Neural cell (in vitro differentiated cells): ENCODE data around the gene LIPC.

Experiments
- CTCF ChIP-seq: fragments of 450-650 bp; IDR thresholded peaks from 2 replicates; pipeline ENCODE4 v1.5.1; 2014; ENCODE audit warnings: antibody characterized with exemption, mild to moderate bottlenecking, moderate library complexity; ENCODE audit not compliant: poor library complexity, severe bottlenecking
- EP300 ChIP-seq: fragments of 450-650 bp; conservative IDR thresholded peaks from 2 replicates; pipeline ENCODE4 v1.6.1; 2014; ENCODE audit warnings: antibody characterized with exemption, mild to moderate bottlenecking, moderate library complexity; ENCODE audit not compliant: poor library complexity, severe bottlenecking
- EZH2 ChIP-seq: fragments of 200-600, 300-800 bp; shearing (Covaris generic), sonication (generic); IDR thresholded peaks from 2 replicates; pipeline ENCODE4 v1.6.1; 2014; ENCODE audit warnings: antibody characterized with exemption, low read length, borderline replicate concordance, mild to moderate bottlenecking; ENCODE audit not compliant: insufficient read depth, poor library complexity, severe bottlenecking
- MXI1 ChIP-seq: fragments of 450-650 bp; conservative IDR thresholded peaks from 2 replicates; pipeline ENCODE4 v1.6.1; 2014; ENCODE audit warnings: antibody characterized with exemption, mild to moderate bottlenecking; ENCODE audit not compliant: poor library complexity, severe bottlenecking
- POLR2AphosphoS5 ChIP-seq: IDR thresholded peaks from 2 replicates; pipeline ENCODE4 v1.6.1; 2012
- RAD21 ChIP-seq: fragments of 450-650 bp; conservative IDR thresholded peaks from 2 replicates; pipeline ENCODE4 v1.6.1; 2014; ENCODE audit warnings: antibody characterized with exemption, mild to moderate bottlenecking, moderate library complexity
- REST ChIP-seq: IDR thresholded peaks from 2 replicates; pipeline ENCODE4 v1.6.1; 2012; ENCODE audit warnings: borderline replicate concordance
- SMC3 ChIP-seq: fragments of 450-650 bp; conservative IDR thresholded peaks from 2 replicates; pipeline ENCODE4 v1.6.1; 2014; ENCODE audit warnings: antibody characterized with exemption, mild to moderate bottlenecking, moderate library complexity; ENCODE audit not compliant: poor library complexity

- TF ChIP-seq CTCF (no peak), POLR2AphosphoS5 (no peak), RAD21 (no peak), REST (no peak), EZH2 (no peak), MXI1 (no peak), EP300 (no peak), SMC3 (no peak)
Measured at GRCh38 chr15:58572521-58572920, 140.7 kb downstream of the LIPC start.
